Endothelial cell (in vitro differentiated cells): Measurements from ENCODE around the gene MRPL53. TPM values are rescaled to one million over a fixed set of nuclear protein-coding genes. Genes with fewer than 3 reads are reported as not detected.

Source experiments
- DNase-seq: peaks from one replicate; pipeline ENCODE4 v3.0.0; 2021; ENCODE audit warnings: low spot score
- H3K27ac Mint-ChIP-seq: one replicate; pipeline ENCODE4 v1.8.0; 2021; ENCODE audit warnings: mixed read lengths, inconsistent platforms; ENCODE audit not compliant: unreplicated experiment
- H3K27me3 Mint-ChIP-seq: one replicate; pipeline ENCODE4 v1.8.0; 2021; ENCODE audit warnings: mild to moderate bottlenecking, moderate library complexity, mixed read lengths, inconsistent platforms; ENCODE audit not compliant: unreplicated experiment
- H3K36me3 Mint-ChIP-seq: one replicate; pipeline ENCODE4 v1.8.0; 2021; ENCODE audit warnings: mild to moderate bottlenecking, low read depth, mixed read lengths, inconsistent platforms; ENCODE audit not compliant: unreplicated experiment
- H3K4me1 Mint-ChIP-seq: one replicate; pipeline ENCODE4 v1.8.0; 2021; ENCODE audit warnings: mild to moderate bottlenecking, mixed read lengths, inconsistent platforms; ENCODE audit not compliant: unreplicated experiment
- H3K4me3 Mint-ChIP-seq: one replicate; pipeline ENCODE4 v1.8.0; 2021; ENCODE audit warnings: mild to moderate bottlenecking, mixed read lengths, inconsistent platforms; ENCODE audit not compliant: unreplicated experiment
- H3K9me3 Mint-ChIP-seq: one replicate; pipeline ENCODE4 v1.8.0; 2021; ENCODE audit warnings: mixed read lengths, inconsistent platforms; ENCODE audit not compliant: unreplicated experiment
- CTCF ChIP-seq: fragments of 200-600 bp; sonication (generic); IDR thresholded peaks from one replicate; pipeline ENCODE4 v1.5.0; 2021; ENCODE audit warnings: antibody characterized with exemption; ENCODE audit not compliant: unreplicated experiment
- total RNA-seq: library from RNA; stranded (reverse); fragmentation: NEBNext Ultra II Directional; extraction: Animal tissue kit (Norgen Biotek cat#: 25700); gene quantifications from one replicate; pipeline ENCODE4 v1.2.1, GENCODE V29; 2021; ENCODE audit not compliant: unreplicated experiment

MRPL53 gene
- total RNA-seq, 1 donor from 2014 or later, result 59.0 TPM

DNA sequence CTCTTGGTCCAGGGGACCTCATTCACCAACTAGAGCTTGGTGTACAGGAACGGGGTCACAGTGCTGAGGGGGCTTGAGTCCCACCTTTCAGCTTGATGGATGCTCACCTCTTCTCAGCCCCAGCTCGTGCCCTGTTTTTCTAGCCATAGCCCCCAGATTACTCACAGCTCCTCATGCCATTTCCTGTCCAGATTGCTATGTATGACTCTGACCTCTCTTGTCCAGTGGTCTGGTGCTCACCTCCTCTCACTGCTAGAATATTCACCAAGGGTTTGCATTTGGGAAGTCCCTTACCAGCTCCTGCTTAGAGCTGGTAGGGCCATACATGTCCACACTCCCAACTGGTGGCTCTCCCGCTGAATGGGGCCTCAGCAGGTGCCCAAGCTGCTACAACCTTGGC is 21.1 kb upstream of the MRPL53 start:
- Mint-ChIP-seq H3K36me3 (peaks cover 39% of the 10 kb centered on the region), H3K27ac (no peak overlapping the region), H3K4me3 (peak overlapping the region; percentile 39), H3K9me3 (no peaks in the 10 kb centered on the region), H3K4me1 (peaks cover 7% of the 10 kb centered on the region), H3K27me3 (peaks cover 22% of the 10 kb centered on the region)
- no peak for DNase-seq
- TF ChIP-seq CTCF, result no peak

- H3K36me3 Mint-ChIP-seq, result peaks cover 39% of the 10 kb centered on the region
- peak overlapping the region; percentile 10 for H3K27ac Mint-ChIP-seq
- peaks cover 13% of the 10 kb centered on the region for H3K27me3 Mint-ChIP-seq
- peak overlapping the region; percentile 63 for H3K4me3 Mint-ChIP-seq
- no peak for DNase-seq
- H3K4me1 Mint-ChIP-seq, result no peaks in the 10 kb centered on the region
- no peak for TF ChIP-seq CTCF
- no peaks in the 10 kb centered on the region for H3K9me3 Mint-ChIP-seq
These were observed 19.4 kb upstream of the MRPL53 start for GRCh38 chr2:74491648-74492544.

- Mint-ChIP-seq H3K4me1 (no peaks in the 10 kb centered on the region), H3K27me3 (peaks cover 11% of the 10 kb centered on the region), H3K36me3 (peaks cover 39% of the 10 kb centered on the region), H3K27ac (no peak overlapping the region), H3K4me3 (no peak overlapping the region), H3K9me3 (no peaks in the 10 kb centered on the region)
- no peak for DNase-seq
- TF ChIP-seq CTCF, result no peak
These were observed 17.4 kb upstream of the MRPL53 start for GRCh38 chr2:74489906-74490305.

DNA sequence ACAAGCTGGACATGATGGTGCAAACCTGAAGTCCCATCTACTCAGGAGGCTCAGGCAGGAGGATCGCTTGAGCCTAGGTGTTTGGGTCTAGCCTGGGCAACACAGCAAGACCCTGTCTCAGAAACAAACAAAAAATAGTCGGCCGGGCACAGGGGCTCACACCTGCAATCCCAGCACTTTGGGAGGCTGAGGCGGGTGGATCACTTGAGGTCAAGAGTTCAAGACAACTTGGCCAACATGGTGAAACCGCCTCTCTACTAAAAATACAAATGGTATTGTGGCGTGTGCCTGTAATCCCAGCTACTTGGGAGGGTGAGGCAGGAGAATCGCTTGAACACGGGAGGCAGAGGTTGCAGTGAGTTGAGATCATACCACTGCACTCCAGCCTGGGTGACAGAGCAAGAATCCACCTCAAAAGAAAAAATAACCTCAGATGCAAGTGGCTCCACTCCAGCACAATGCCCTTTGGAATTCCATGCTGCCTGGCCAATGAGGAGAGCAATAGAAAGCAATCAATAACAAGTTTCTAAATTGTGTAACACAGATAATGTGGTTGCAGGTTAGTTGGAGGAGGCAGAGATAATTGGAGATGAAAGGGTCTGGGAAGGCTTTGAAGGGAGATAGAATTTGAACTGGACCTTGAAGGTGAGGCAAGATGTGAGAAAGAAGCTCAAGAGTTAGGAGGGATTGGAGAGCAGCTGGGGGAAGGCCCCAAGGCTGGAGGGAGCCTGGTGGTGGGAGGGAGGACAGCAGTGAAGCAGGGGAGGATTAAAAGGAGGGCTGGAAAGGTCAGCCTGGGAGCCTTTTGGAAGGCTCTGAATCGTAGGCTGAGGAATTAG is 16.4 kb upstream of the MRPL53 start:
- Mint-ChIP-seq H3K27me3 (peaks cover 11% of the 10 kb centered on the region), H3K36me3 (peaks cover 34% of the 10 kb centered on the region), H3K4me1 (no peaks in the 10 kb centered on the region), H3K9me3 (no peaks in the 10 kb centered on the region), H3K27ac (peak overlapping the region; percentile 19), H3K4me3 (no peak overlapping the region)
- TF ChIP-seq CTCF, result no peak
- DNase-seq, result no peak
